CD4-positive, alpha-beta memory T cell (primary cell): Measurements from ENCODE around the gene EDN2. TPM values are rescaled to one million over a fixed set of nuclear protein-coding genes. Genes with fewer than 3 reads are reported as not detected.

Source experiments
- CTCF ChIA-PET: fragments of 350-600 bp; sonication (Branson Sonifier 250); formaldehyde crosslinking; loops from one replicate; lab custom pipeline; 2021; ENCODE audit warnings: inconsistent platforms; ENCODE audit not compliant: partially characterized antibody; lab: Charles Lee
- POLR2A ChIA-PET: fragments of 350-600 bp; sonication (Branson Sonifier 250); formaldehyde crosslinking; loops from one replicate; lab custom pipeline; 2021; ENCODE audit not compliant: partially characterized antibody; lab: Charles Lee
- DNase-seq, 5 donors: peaks; one replicate each; pipeline versions ENCODE4 v3.0.0 to v3.0.0-alpha.2; 2020 to 2022; ENCODE audit warnings: mixed read lengths in 1 of 5
- H3K27ac ChIP-seq: one replicate; pipeline ENCODE4 v1.7.0; 2013; ENCODE audit warnings: low read depth, low read length
- H3K27me3 ChIP-seq: 2 replicates; pipeline ENCODE4 v1.7.0; 2013; ENCODE audit warnings: mild to moderate bottlenecking, low read length, moderate library complexity; ENCODE audit not compliant: insufficient read depth
- H3K36me3 ChIP-seq: 2 replicates; pipeline ENCODE4 v1.7.0; 2013; ENCODE audit warnings: mild to moderate bottlenecking, low read length, moderate library complexity; ENCODE audit not compliant: insufficient read depth
- H3K4me1 ChIP-seq: 2 replicates; pipeline ENCODE4 v1.7.0; 2013; ENCODE audit warnings: mild to moderate bottlenecking, low read length, moderate library complexity; ENCODE audit not compliant: insufficient read depth
- H3K4me3 ChIP-seq, 2 donors: one replicate each; pipeline ENCODE4 v1.7.0; 2013; ENCODE audit warnings: low read length in 2 of 2, mild to moderate bottlenecking in 1 of 2
- H3K9me3 ChIP-seq, 2 donors: one replicate each; pipeline ENCODE4 v1.7.0; 2013; ENCODE audit warnings: low read length in 2 of 2, control low read depth in 1 of 2; ENCODE audit not compliant: control insufficient read depth in 1 of 2
- H3K27ac Mint-ChIP-seq, 7 donors: one replicate each; pipeline ENCODE4 v1.8.0; 2020 to 2021; ENCODE audit warnings: mixed read lengths in 7 of 7, mild to moderate bottlenecking in 6 of 7, inconsistent platforms in 3 of 7, moderate library complexity in 3 of 7
- H3K27me3 Mint-ChIP-seq, 2 donors: one replicate each; pipeline ENCODE4 v1.8.0; 2020 to 2021; ENCODE audit warnings: mixed read lengths in 2 of 2
- H3K36me3 Mint-ChIP-seq, 2 donors: one replicate each; pipeline ENCODE4 v1.8.0; 2020 to 2021; ENCODE audit warnings: mixed read lengths in 2 of 2, inconsistent platforms in 1 of 2, mild to moderate bottlenecking in 1 of 2
- H3K4me1 Mint-ChIP-seq, 4 donors: one replicate each; pipeline ENCODE4 v1.8.0; 2020 to 2021; ENCODE audit warnings: mixed read lengths in 4 of 4, mild to moderate bottlenecking in 1 of 4
- H3K4me3 Mint-ChIP-seq, 8 donors: one replicate each; pipeline ENCODE4 v1.8.0; 2020 to 2021; ENCODE audit warnings: mixed read lengths in 8 of 8, mild to moderate bottlenecking in 7 of 8, moderate library complexity in 6 of 8, inconsistent platforms in 3 of 8
- H3K9me3 Mint-ChIP-seq, 8 donors: one replicate each; pipeline ENCODE4 v1.8.0; 2020 to 2021; ENCODE audit warnings: mixed read lengths in 8 of 8, mild to moderate bottlenecking in 5 of 8, inconsistent platforms in 3 of 8, moderate library complexity in 1 of 8
- intact Hi-C: fragments of 100-400 bp; cut with micrococcal nuclease; formaldehyde crosslinking; loops from one replicate; pipeline ENCODE4 v1.15.1; 2023
- polyA plus RNA-seq, 2 donors: library from polyadenylated mRNA; unstranded; fragments of 300-500 nt; fragmentation: Illumina TruSeq; gene quantifications; one replicate each; pipeline ENCODE4 v1.2.3, GENCODE V29; 2021
- total RNA-seq, 2 experiments: library from RNA; stranded (reverse); gene quantifications; one replicate each; pipeline ENCODE4 v1.2.3, GENCODE V29; 2021

Gene EDN2
- total and polyA plus RNA-seq, 4 experiments from 2014 or later: not detected

DNA sequence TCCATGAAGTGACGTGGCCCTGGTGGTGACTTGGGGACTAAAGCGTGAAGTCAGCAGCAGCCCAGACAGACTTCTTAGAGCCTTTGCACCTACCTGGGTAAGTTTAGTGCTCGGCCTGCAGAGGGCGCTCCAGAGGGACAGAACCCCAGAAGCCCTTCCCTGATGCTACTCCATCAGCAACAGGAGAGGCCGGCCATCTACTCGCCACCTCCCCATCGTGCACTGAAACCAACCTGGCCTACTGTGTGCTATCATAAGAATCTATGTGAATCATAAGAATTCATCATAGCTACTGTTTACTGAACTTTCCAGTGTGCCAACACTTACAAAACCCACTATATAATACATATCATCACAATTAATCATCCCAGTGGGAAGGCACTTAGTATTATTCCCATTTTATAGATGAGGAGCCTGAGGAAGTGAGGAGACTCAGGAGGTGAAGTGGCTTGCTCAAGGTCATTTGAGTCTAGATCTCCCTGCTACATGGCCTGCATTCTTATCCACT lies 7.9 kb upstream of the EDN2 start:
- Mint-ChIP-seq H3K9me3 (peaks cover 0 to 2% (median 0%) of the 10 kb centered on the region in 8 donors), H3K27me3 (peaks cover 14 to 21% of the 10 kb centered on the region in 2 donors), H3K36me3 (no peaks in the 10 kb centered on the region), H3K4me3 (no peak overlapping the region), H3K27ac (no peak overlapping the region), H3K4me1 (peaks cover 1 to 6% (median 4%) of the 10 kb centered on the region in 4 donors)
- H3K9me3 ChIP-seq: no peaks in the 10 kb centered on the region
- H3K36me3 ChIP-seq: no peaks in the 10 kb centered on the region
- no peaks in the 10 kb centered on the region for H3K4me1 ChIP-seq
- H3K4me3 ChIP-seq: no peak overlapping the region
- ChIA-PET POLR2A (no interaction called here), CTCF (no interaction called here)
- DNase-seq: peak in 2 of 5 donors; percentile 6 to 7
- intact Hi-C loops: no loop called here
- H3K27me3 ChIP-seq: peaks cover 3% of the 10 kb centered on the region
- no peak overlapping the region for H3K27ac ChIP-seq

DNA sequence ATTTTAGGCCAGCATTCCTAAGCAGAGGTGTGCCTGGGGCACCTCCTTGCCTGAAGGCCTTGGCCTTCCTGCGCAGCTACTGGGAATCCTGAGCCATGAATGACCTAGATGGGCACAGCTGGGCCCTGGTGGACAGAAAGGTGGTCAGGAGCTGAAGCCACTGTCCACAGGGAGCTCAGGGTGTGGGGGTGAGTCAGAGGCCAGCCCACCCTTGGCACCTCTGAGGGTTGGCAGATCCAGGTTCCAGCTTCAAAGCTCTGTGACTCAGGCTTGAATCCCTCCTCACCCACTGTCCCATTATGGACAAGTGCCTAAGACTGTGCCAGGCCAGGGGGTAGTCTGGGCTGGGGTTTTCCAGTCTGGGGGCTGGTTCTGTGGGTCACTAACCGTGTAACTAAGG lies 6.4 kb upstream of the EDN2 start:
- Mint-ChIP-seq H3K9me3 (peaks cover 0 to 2% (median 0%) of the 10 kb centered on the region in 8 donors), H3K4me3 (no peak overlapping the region), H3K4me1 (peaks cover 3 to 12% (median 5%) of the 10 kb centered on the region in 4 donors), H3K36me3 (no peaks in the 10 kb centered on the region), H3K27me3 (peaks cover 20 to 22% of the 10 kb centered on the region in 2 donors), H3K27ac (no peak overlapping the region)
- POLR2A ChIA-PET: no interaction called here
- CTCF ChIA-PET: no interaction called here
- H3K4me3 ChIP-seq: no peak overlapping the region
- no peak for DNase-seq
- H3K36me3 ChIP-seq: no peaks in the 10 kb centered on the region
- H3K27ac ChIP-seq: no peak overlapping the region
- no peaks in the 10 kb centered on the region for H3K4me1 ChIP-seq
- H3K27me3 ChIP-seq: peaks cover 3% of the 10 kb centered on the region
- H3K9me3 ChIP-seq: no peaks in the 10 kb centered on the region
- intact Hi-C loops: no loop called here

DNA sequence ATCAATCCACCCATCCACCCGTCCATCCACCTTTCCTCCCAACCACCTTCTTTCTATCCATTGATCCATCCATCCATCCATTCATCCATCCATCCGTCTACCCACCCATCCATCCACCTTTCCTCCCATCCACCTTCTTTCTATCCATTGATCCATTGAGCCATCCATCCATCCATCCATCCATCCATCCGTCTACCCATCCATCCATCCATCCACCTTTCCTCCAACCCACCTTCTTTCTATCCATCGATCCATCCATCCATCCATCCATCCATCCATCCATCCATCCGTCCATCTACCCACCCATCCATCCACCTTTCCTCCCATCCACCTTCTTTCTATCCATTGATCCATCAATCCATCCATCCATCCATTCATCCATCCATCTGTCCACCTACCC lies 5.1 kb upstream of the EDN2 start:
- Mint-ChIP-seq H3K36me3 (no peaks in the 10 kb centered on the region), H3K4me3 (peak overlapping the region in 1 of 8 donors; percentile 1), H3K9me3 (peaks cover 0 to 2% (median 0%) of the 10 kb centered on the region in 8 donors), H3K4me1 (peaks cover 0 to 7% (median 2%) of the 10 kb centered on the region in 4 donors), H3K27me3 (peaks cover 10 to 15% of the 10 kb centered on the region in 2 donors), H3K27ac (no peak overlapping the region)
- no peak overlapping the region for H3K4me3 ChIP-seq
- no peak overlapping the region for H3K27ac ChIP-seq
- DNase-seq: no peak
- no peaks in the 10 kb centered on the region for H3K4me1 ChIP-seq
- CTCF ChIA-PET: no interaction called here
- POLR2A ChIA-PET: no interaction called here
- no peaks in the 10 kb centered on the region for H3K36me3 ChIP-seq
- no peaks in the 10 kb centered on the region for H3K27me3 ChIP-seq
- H3K9me3 ChIP-seq: no peaks in the 10 kb centered on the region
- intact Hi-C loops: no loop called here

DNA sequence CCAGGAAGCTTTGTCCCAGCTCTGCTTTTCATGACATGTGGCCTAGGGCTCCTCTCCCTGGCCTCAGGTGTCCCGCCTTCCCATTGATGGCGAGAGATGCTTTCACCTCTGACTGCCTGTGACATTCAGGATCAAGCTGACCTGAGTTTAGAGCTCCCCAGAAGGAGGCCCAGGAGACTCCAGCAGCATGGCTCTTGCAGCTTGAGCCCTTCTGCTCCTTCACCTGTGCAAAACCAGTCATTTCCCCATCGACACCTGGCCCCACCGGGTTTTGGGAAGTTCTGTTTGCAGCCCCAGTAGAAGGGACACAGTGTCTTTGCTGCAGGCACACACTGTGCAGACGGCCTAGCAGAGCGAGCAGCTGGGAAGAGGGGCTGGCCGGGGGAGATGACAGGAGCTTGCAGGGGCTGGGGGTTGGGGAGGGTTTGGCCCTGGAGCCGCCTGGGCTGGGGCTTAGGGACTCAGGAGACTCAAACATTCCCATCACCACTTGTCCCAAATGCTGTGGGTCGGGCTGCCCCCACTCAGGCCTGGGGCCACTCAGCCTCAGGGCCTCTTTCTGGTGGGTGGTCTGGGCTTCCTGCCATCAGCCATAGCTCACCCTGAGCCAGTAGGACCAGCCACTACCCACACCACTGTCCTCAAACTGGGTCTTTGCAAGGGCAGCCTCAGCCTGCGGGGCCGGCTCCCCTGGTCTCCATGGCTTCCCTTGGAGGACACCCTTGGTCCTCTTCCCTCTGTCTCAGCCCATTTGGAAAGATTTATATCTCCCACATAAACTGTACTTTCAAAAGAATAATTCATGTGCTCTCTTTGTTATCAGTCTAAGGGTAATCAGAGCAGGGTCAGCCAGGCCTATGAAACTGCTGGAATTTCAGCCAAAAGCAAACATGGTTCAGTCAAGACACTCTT lies 3.8 kb upstream of the EDN2 start:
- ChIA-PET POLR2A (no interaction called here), CTCF (no interaction called here)
- no peaks in the 10 kb centered on the region for H3K36me3 Mint-ChIP-seq
- peaks cover 0 to 7% (median 2%) of the 10 kb centered on the region in 4 donors for H3K4me1 Mint-ChIP-seq
- Histone ChIP-seq H3K27ac (no peak overlapping the region), H3K4me1 (no peaks in the 10 kb centered on the region), H3K9me3 (no peaks in the 10 kb centered on the region), H3K4me3 (no peak overlapping the region), H3K36me3 (no peaks in the 10 kb centered on the region), H3K27me3 (no peaks in the 10 kb centered on the region)
- DNase-seq: no peak
- H3K27me3 Mint-ChIP-seq: peaks cover 12 to 15% of the 10 kb centered on the region in 2 donors
- H3K27ac Mint-ChIP-seq: no peak overlapping the region
- peaks cover 0 to 2% (median 0%) of the 10 kb centered on the region in 8 donors for H3K9me3 Mint-ChIP-seq
- intact Hi-C loops: no loop called here
- H3K4me3 Mint-ChIP-seq: no peak overlapping the region

DNA sequence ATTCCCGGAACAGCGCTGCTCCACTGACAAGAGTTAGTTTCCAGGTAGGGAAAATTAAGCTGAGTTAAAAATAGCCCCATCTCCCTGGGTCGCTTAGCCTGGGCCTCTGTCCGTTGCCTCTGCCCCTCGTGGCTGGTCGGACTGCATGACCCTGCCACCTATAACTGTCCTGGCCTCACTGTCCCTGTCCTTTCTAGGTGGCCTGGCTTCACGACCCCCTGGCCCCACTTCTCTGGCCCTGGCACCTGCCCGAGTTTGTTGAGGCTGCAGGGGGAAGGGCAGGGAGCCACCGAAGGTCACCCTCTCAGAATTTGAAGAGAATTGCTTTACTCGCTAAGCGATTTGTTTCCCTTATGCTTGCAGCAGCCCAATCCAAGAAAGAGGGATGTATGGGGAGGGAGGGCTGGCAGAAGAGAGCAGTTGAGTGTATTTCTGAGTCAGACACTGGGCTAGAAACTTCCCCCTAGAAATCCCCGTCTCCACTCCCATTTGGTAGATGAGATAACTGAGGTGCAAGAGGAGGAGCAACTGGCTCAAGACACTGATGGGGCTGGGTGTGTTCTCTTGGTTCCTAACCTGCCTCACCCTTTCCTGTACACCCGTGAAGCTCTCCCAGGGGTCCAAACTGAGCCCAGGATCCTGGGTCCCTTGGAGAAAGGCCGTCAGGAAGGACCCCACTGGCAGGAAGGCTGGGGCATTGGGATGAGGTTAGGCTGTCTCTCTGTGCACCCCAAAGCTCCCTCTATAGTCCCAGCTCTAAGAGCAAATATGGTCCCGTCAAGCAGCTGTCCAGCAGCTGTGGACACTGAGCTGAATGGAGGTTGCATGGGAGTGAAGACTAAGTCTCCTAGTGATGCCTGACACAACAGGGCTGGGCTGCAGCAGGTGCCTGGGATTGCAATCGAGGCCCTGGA lies 2.9 kb upstream of the EDN2 start:
- ChIA-PET CTCF (no interaction called here), POLR2A (no interaction called here)
- Histone ChIP-seq H3K27ac (no peak overlapping the region), H3K36me3 (no peaks in the 10 kb centered on the region), H3K4me1 (no peaks in the 10 kb centered on the region), H3K27me3 (no peaks in the 10 kb centered on the region), H3K9me3 (no peaks in the 10 kb centered on the region), H3K4me3 (no peak overlapping the region)
- peaks cover 0 to 2% (median 0%) of the 10 kb centered on the region in 8 donors for H3K9me3 Mint-ChIP-seq
- no peak overlapping the region for H3K27ac Mint-ChIP-seq
- intact Hi-C loops: no loop called here
- no peak overlapping the region for H3K4me3 Mint-ChIP-seq
- H3K4me1 Mint-ChIP-seq: peaks cover 0 to 7% (median 2%) of the 10 kb centered on the region in 4 donors
- no peak for DNase-seq
- peaks cover 15 to 17% of the 10 kb centered on the region in 2 donors for H3K27me3 Mint-ChIP-seq
- no peaks in the 10 kb centered on the region for H3K36me3 Mint-ChIP-seq

DNA sequence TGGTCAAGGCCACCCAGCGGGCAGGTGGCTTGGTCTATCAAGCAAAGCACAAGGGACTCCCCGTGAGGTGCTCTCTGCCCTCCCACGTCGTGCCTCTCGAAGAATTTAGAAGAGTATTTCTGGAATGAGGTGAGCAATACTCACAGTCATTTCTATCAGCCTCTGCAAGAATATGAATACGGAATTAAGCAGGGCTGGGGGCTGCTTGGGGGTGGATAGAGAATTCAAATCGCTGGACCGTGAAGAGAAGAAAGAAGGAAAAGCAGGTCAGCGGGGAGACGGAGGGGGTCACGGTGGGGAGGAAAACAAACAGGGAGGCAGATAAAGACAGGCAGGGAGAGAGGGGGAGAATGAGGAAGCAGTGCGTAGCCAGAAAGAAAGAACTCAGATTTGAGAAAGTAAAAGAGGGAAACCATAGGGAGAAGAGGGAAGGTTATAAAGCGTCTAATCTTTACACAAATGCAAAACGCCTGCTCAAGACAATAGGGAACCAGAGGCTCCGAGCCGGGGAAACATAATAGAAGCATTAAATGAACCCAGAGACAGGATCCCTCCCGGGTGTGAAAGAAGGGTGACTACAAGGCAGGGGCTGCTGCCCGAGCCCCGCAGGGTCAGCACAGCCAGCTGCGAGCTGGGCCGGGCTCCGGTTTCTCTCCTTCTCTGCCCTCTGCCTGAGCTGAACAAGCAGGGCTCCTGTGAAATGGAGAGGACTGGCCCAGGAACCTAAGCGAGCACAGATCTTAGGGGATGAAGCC lies 2.1 kb upstream of the EDN2 start:
- CTCF ChIA-PET: no interaction called here
- POLR2A ChIA-PET: no interaction called here

More for the DNA sequence above, 2.1 kb upstream of the EDN2 start:
- H3K36me3 Mint-ChIP-seq: no peaks in the 10 kb centered on the region
- peaks cover 0 to 7% (median 2%) of the 10 kb centered on the region in 4 donors for H3K4me1 Mint-ChIP-seq
- Histone ChIP-seq H3K9me3 (no peaks in the 10 kb centered on the region), H3K27me3 (no peaks in the 10 kb centered on the region), H3K4me1 (no peaks in the 10 kb centered on the region), H3K36me3 (no peaks in the 10 kb centered on the region), H3K4me3 (no peak overlapping the region), H3K27ac (no peak overlapping the region)
- DNase-seq: no peak
- no peak overlapping the region for H3K27ac Mint-ChIP-seq
- peaks cover 15 to 17% of the 10 kb centered on the region in 2 donors for H3K27me3 Mint-ChIP-seq
- peaks cover 0 to 2% (median 0%) of the 10 kb centered on the region in 8 donors for H3K9me3 Mint-ChIP-seq
- H3K4me3 Mint-ChIP-seq: no peak overlapping the region
- intact Hi-C loops: no loop called here
